ENCODE data around the gene CCSER1.
A peak's percentile ranks its signal among the peaks of the same experiment; 100 is the strongest.
"Not testable (repeated sequence)": the region's sequence is repeated elsewhere in the genome, so short reads cannot be mapped to it uniquely, and the experiment has no call there.

The CCSER1 gene

GRCh38 chr4:90445380-90445779 is 318.2 kb downstream of the CCSER1 start:
- peak; percentile 76 for DNase-seq (ENCODE audit: low read depth)

DNA sequence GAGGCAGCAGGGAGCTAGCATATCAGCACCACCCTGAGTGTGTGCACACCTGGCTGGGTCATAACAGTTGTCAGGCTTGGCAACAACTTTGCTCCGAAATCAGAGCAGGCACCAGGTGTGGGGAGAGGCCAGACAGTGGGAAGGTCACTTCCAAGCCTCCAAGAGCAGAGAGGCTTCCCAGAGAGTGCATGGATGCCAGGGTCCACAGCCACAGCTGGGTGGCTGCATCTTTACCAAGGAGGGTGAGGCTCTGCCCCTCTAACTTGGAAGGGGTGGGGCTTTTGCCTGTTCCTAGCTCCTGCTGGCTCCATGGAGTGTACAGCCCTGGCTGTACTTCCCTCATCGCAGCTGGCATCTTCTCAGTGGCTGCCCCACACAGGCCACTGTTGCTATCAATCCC is 322.4 kb downstream of the CCSER1 start:
- DNase-seq (ENCODE audit: low read depth), result no peak

GRCh38 chr4:90456891-90457290 is 329.7 kb downstream of the CCSER1 start:
- DNase-seq (ENCODE audit: low read depth), result no peak

DNA sequence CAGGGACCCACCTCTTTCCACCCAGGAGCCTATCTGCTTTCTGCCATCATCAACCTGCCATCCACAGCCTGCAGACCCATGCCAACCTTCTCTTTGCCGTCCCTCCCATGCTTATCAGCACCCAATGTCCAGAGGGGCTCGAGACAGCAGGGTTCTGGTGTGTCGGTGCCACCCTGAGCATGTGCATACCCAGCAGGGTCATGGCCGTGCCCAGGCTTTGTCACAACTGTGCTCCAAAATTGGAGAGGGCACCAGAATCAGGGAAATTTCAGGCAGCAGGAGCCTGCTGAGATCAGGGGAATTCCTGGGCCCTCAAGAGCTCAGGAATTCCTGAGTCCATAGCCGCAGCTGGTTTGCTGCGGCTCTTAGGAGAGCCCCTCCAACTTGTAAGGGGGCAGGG is 330.6 kb downstream of the CCSER1 start:
- no peak for DNase-seq (ENCODE audit: low read depth)

- DNase-seq (ENCODE audit: low read depth), result peak; percentile 28
Measured at GRCh38 chr4:90458576-90458975, 331.4 kb downstream of the CCSER1 start.

GRCh38 chr4:90474484-90474883 is 347.3 kb downstream of the CCSER1 start:
- no peak for DNase-seq (ENCODE audit: low read depth)

DNA sequence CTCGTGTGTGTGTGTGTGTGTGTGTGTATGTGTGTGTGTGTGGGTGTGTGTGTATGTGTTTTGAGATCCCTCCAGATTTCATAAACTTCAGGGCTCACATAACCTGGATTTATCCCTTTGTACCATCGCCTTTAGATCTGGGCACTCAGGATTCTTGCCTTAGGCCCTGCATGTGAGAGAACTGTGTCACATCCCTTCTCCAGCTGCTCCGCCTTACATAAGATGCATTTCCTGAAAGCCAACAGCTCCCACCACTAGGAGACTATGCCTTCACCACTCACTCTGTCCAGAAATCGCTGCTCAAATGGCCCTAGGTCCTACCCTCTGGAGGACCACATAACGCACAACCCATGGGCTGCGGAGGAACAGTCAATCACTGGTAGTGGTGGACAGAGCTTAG is 348.8 kb downstream of the CCSER1 start:
- no peak for DNase-seq (ENCODE audit: low read depth)

- DNase-seq (ENCODE audit: low read depth), result no peak
Measured at GRCh38 chr4:90476586-90476985, 349.4 kb downstream of the CCSER1 start.

DNA sequence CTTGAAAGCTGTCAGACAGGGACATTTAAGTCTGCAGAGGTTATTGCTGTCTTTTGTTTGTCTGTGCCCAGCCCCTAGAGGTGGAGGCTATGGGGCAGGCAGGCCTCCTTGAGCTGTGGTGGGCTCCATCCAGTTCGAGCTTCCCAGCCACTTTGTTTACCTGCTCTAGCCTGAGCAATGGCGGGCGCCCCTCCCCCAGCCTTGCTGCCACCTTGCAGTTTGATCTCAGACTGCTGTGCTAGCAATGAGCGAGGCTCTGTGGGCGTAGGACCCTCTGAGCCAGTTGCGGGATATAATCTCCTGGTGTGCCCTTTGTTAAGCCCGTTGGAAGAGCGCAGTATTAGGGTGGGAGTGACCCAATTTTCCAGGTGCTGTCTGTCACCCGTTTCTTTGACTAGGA is 357.7 kb downstream of the CCSER1 start:
- not testable (repeated sequence) for DNase-seq (ENCODE audit: low read depth)

- no peak for DNase-seq (ENCODE audit: low read depth)
Measured at GRCh38 chr4:90486346-90486745, 359.2 kb downstream of the CCSER1 start.

DNA sequence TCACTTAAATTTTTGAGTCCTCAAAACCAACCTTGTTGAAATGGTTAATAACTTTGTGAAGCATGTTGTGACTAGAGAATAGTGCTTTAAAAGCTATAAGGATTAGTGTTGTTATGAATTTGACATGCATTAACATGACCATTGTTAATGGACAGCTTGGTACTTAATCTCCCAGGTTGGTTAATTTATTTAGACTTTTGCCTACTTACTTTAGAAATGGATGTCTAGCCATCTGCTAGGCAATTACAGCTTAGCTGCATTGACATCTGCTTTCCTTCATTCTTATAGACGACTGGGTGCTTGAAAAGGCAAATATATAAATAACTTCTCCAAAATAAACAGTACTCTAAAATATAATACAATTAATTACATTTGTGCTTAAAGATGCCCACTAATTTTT is 368.0 kb downstream of the CCSER1 start:
- no peak for DNase-seq (ENCODE audit: low read depth)

- no peak for DNase-seq (ENCODE audit: low read depth)
Measured at GRCh38 chr4:90495936-90496335, 368.7 kb downstream of the CCSER1 start.

DNA sequence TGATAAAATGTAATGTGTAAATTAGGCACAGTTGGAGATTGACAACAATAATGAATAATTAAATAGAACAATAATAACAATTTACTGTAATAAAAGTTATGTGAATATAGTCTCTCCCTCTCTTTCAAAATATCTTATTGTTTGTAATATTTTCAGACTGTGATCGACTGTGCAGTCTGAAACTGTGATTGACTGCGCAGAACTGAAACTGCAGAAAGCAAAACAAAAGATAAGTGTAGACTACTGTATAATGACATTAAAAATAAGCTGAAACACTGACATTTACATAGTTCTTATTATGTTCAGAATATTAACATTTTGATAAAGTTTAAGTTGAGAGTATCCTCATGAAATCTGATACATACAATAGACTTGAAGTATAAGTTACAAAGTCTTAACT is 371.0 kb downstream of the CCSER1 start:
- no peak for DNase-seq (ENCODE audit: low read depth)

- no peak for DNase-seq (ENCODE audit: low read depth)
Measured at GRCh38 chr4:90503677-90504076, 376.5 kb downstream of the CCSER1 start.

GRCh38 chr4:90515191-90515590 is 388.0 kb downstream of the CCSER1 start:
- peak; percentile 76 for DNase-seq (ENCODE audit: low read depth)

GRCh38 chr4:90528551-90528950 is 401.4 kb downstream of the CCSER1 start:
- DNase-seq (ENCODE audit: low read depth), result no peak

- DNase-seq (ENCODE audit: low read depth), result no peak
Measured at GRCh38 chr4:90536408-90536807, 409.2 kb downstream of the CCSER1 start.

DNA sequence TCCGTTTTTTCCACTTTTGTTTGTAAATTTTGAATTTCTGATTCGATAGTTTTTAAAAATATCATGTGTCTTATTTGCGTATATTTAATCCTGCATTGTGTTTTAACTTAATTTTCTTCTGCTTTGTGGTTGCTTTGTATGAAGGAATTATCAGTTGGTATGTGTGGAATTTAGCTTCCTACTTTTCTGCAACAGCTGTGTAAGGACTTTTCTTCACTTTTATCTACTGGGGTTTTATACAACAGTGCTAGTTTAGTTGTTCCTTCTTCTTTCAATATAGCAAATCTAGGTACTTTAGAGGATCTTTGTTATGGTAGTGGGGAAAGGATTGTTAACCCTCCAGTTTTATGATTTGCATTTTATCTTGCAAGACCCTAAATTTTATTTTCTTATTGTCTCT is 410.3 kb downstream of the CCSER1 start:
- peak; percentile 54 for DNase-seq (ENCODE audit: low read depth)

DNA sequence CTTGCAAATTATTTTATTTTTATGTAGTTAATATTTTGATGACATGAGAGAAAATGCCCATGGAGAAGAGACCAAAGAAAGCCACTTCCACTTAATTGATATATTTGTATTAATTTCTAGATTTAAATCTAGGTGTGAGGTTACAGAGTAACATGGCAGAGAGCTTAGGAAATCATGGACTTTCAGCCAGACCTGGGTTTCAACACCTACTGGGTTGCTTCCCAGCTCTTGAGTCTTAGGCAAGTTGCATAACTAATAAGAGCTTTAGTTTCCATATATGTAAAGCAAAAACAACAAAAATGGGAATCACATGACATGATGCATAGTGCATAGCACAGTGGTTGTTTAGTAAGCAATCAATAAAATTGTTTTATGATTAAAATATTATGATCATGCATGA is 413.3 kb downstream of the CCSER1 start:
- DNase-seq (ENCODE audit: low read depth), result peak; percentile 39

DNA sequence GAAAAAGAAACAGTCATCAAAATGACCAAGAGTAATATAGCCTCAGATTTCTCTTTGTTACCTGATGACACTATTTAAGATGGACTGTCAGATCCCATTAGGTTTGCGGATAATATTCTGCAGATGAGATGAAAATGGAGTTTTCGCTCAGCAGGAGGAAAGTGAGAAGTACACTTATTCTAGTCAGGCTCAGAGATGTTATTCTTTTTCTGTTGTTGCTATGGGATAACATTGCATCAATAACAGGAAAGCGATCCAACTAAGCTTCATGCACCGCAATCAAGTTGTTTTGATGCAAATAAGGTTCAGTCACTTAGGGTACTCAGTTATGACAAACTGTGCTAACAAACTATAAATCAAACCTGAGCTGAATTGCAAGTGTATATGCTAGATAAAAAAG is 415.0 kb downstream of the CCSER1 start:
- DNase-seq (ENCODE audit: low read depth), result peak; percentile 21

DNA sequence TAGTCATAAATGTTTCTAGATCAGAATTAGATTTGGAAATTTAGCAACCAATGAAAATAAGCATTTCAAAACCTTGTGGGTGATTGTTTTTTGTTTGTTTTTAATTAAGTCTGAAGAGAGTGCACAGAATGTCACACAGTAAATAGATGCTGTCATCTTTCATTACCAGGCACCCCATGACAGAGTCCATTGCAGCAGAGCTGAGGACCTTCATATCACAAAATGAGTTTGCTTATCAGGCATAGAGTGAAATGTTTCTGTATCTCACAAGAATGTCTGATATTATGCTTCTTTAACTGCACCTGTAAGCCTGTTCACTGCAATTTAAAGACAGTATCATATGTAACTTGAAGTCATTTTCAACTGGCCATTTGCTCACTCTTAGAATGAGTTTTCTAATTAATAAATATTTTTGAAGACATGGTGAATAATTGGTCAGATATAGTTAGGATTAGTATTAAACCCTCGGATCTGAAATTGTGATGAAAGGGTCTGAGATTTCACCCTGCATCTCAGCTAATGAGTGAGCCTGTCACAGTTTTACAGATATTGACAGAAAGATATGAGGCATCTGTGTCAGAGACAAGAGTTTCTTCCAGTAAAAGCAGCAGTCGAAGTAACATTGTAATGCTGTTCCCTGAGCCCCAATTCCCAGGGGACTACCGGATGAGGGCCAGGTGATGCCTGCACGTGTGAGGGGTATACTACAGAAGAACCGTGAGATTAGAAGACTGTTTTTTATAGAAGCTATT is 416.4 kb downstream of the CCSER1 start:
- DNase-seq (ENCODE audit: low read depth), result no peak

- no peak for DNase-seq (ENCODE audit: low read depth)
Measured at GRCh38 chr4:90544532-90545045, 417.4 kb downstream of the CCSER1 start.

- no peak for DNase-seq (ENCODE audit: low read depth)
Measured at GRCh38 chr4:90545380-90545779, 418.2 kb downstream of the CCSER1 start.

- DNase-seq (ENCODE audit: low read depth), result peak; percentile 6
Measured at GRCh38 chr4:90546114-90546513, 418.9 kb downstream of the CCSER1 start.
